Nephron progenitor cell (in vitro differentiated cells): ENCODE results near the gene C9orf57.

Source experiments
- DNase-seq: peaks from one replicate; pipeline ENCODE4 v3.0.0; 2021
- H3K27ac Mint-ChIP-seq: 2 replicates; pipeline ENCODE4 v1.8.0; 2021; ENCODE audit warnings: mild to moderate bottlenecking, moderate library complexity, mixed read lengths
- H3K27me3 Mint-ChIP-seq: 2 replicates; pipeline ENCODE4 v1.8.0; 2021; ENCODE audit warnings: mild to moderate bottlenecking, low read depth, mixed read lengths; ENCODE audit not compliant: poor library complexity
- H3K36me3 Mint-ChIP-seq: 2 replicates; pipeline ENCODE4 v1.8.0; 2021; ENCODE audit warnings: low read depth, mixed read lengths
- H3K4me1 Mint-ChIP-seq: 2 replicates; pipeline ENCODE4 v1.8.0; 2021; ENCODE audit warnings: mixed read lengths
- H3K4me3 Mint-ChIP-seq: 2 replicates; pipeline ENCODE4 v1.8.0; 2021; ENCODE audit warnings: mild to moderate bottlenecking, moderate library complexity, mixed read lengths
- H3K9me3 Mint-ChIP-seq: 2 replicates; pipeline ENCODE4 v1.8.0; 2021; ENCODE audit warnings: mild to moderate bottlenecking, moderate library complexity, mixed read lengths
- CTCF ChIP-seq: fragments of 200-600 bp; sonication (generic); IDR thresholded peaks from 2 replicates; pipeline ENCODE4 v1.5.0; 2021; ENCODE audit warnings: antibody characterized with exemption

The C9orf57 gene

GRCh38 chr9:72042928-72043327 is 17.5 kb downstream of the C9orf57 start:
- H3K4me1 Mint-ChIP-seq = no peaks in the 10 kb centered on the region
- no peaks in the 10 kb centered on the region for H3K36me3 Mint-ChIP-seq
- TF ChIP-seq CTCF = no peak
- DNase-seq = no peak
- H3K27ac Mint-ChIP-seq = no peak overlapping the region
- H3K27me3 Mint-ChIP-seq = peaks cover 2% of the 10 kb centered on the region
- H3K9me3 Mint-ChIP-seq = no peaks in the 10 kb centered on the region
- H3K4me3 Mint-ChIP-seq = no peak overlapping the region

GRCh38 chr9:72041775-72042194 is 18.6 kb downstream of the C9orf57 start:
- Mint-ChIP-seq H3K27ac (no peak overlapping the region), H3K27me3 (peaks cover 2% of the 10 kb centered on the region), H3K36me3 (no peaks in the 10 kb centered on the region), H3K9me3 (no peaks in the 10 kb centered on the region), H3K4me1 (no peaks in the 10 kb centered on the region), H3K4me3 (no peak overlapping the region)
- TF ChIP-seq CTCF = no peak
- DNase-seq = no peak

GRCh38 chr9:72041369-72041768 is 19.0 kb downstream of the C9orf57 start:
- H3K27me3 Mint-ChIP-seq = peaks cover 2% of the 10 kb centered on the region
- TF ChIP-seq CTCF = no peak
- DNase-seq = no peak
- H3K27ac Mint-ChIP-seq = no peak overlapping the region
- no peaks in the 10 kb centered on the region for H3K9me3 Mint-ChIP-seq
- H3K4me1 Mint-ChIP-seq = no peaks in the 10 kb centered on the region
- no peak overlapping the region for H3K4me3 Mint-ChIP-seq
- no peaks in the 10 kb centered on the region for H3K36me3 Mint-ChIP-seq

- no peak for TF ChIP-seq CTCF
- Mint-ChIP-seq H3K27ac (no peak overlapping the region), H3K4me1 (no peaks in the 10 kb centered on the region), H3K27me3 (peaks cover 5% of the 10 kb centered on the region), H3K36me3 (no peaks in the 10 kb centered on the region), H3K9me3 (no peaks in the 10 kb centered on the region), H3K4me3 (no peak overlapping the region)
- no peak for DNase-seq
Observed at GRCh38 chr9:72039532-72039931, 20.9 kb downstream of the C9orf57 start.

- Mint-ChIP-seq H3K4me1 (no peaks in the 10 kb centered on the region), H3K27ac (no peak overlapping the region), H3K27me3 (peaks cover 5% of the 10 kb centered on the region), H3K9me3 (no peaks in the 10 kb centered on the region), H3K36me3 (no peaks in the 10 kb centered on the region), H3K4me3 (no peak overlapping the region)
- TF ChIP-seq CTCF = peak; percentile 88
- DNase-seq = peak; percentile 84
Observed at GRCh38 chr9:72038890-72039410, 21.5 kb downstream of the C9orf57 start.

- no peak for DNase-seq
- no peak overlapping the region for H3K4me3 Mint-ChIP-seq
- no peak for TF ChIP-seq CTCF
- no peak overlapping the region for H3K27ac Mint-ChIP-seq
- H3K4me1 Mint-ChIP-seq = no peaks in the 10 kb centered on the region
- peaks cover 5% of the 10 kb centered on the region for H3K27me3 Mint-ChIP-seq
- H3K36me3 Mint-ChIP-seq = no peaks in the 10 kb centered on the region
- no peaks in the 10 kb centered on the region for H3K9me3 Mint-ChIP-seq
Observed at GRCh38 chr9:72038408-72038807, 22.0 kb downstream of the C9orf57 start.
